IMR-90 (cell line): Measurements from ENCODE around the gene DSC3. TPM values are rescaled to one million over a fixed set of nuclear protein-coding genes. Genes with fewer than 3 reads are reported as not detected.

Source experiments
- ATAC-seq: fragments of 200-7000 bp; cut with Tn5 transposase; 2 replicates; pipeline ENCODE4 v1.9.1; 2020; ENCODE audit warnings: low read depth, mild to moderate bottlenecking, moderate library complexity
- BruUV-seq: library from RNA; stranded (reverse); fragments of 400-500 nt; replicated peaks from 2 replicates; lab custom pipeline; 2021; lab: Mats Ljungman, UMichigan
- CTCF ChIA-PET: fragments of 300-600 bp; formaldehyde crosslinking; extraction: SDS; loops from one replicate; lab custom pipeline; 2021; ENCODE audit warnings: antibody characterized with exemption; lab: Yijun Ruan, JAX
- POLR2A ChIA-PET: fragments of 300-600 bp; sonication (Branson Sonifier 250); formaldehyde crosslinking; loops from one replicate; lab custom pipeline; 2022; ENCODE audit warnings: antibody characterized with exemption; ENCODE audit not compliant: unreplicated experiment; lab: Charles Lee
- DNase-seq: peaks from one replicate; pipeline ENCODE4 v3.0.0; 2013
- H2AFZ ChIP-seq: replicated peaks from 2 replicates; pipeline ENCODE3; 2013; ENCODE audit warnings: low read length, mild to moderate bottlenecking; ENCODE audit not compliant: poor library complexity
- H2AK5ac ChIP-seq: 2 replicates; pipeline ENCODE4 v1.6.1; 2013; ENCODE audit warnings: low read depth, low read length, inconsistent platforms
- H2AK9ac ChIP-seq: replicated peaks from 2 replicates; pipeline ENCODE3; 2013; ENCODE audit warnings: mild to moderate bottlenecking, low read depth, low read length, moderate library complexity; ENCODE audit not compliant: poor library complexity
- H2BK120ac ChIP-seq: 2 replicates; pipeline ENCODE4 v1.6.1; 2013; ENCODE audit warnings: low read depth, low read length, inconsistent platforms
- H2BK15ac ChIP-seq: 3 replicates; pipeline ENCODE4 v1.6.1; 2013; ENCODE audit warnings: low read depth, low read length, inconsistent platforms
- H2BK20ac ChIP-seq: 2 replicates; pipeline ENCODE4 v1.6.1; 2013; ENCODE audit warnings: low read depth, mild to moderate bottlenecking, inconsistent platforms, low read length, moderate library complexity
- H2BK5ac ChIP-seq: 2 replicates; pipeline ENCODE4 v1.6.1; 2013; ENCODE audit warnings: mild to moderate bottlenecking, low read depth, low read length, inconsistent platforms; ENCODE audit not compliant: poor library complexity, severe bottlenecking
- H3K14ac ChIP-seq: replicated peaks from 2 replicates; pipeline ENCODE4 v1.6.1; 2013; ENCODE audit warnings: low read depth, low read length, inconsistent platforms
- H3K18ac ChIP-seq: 2 replicates; pipeline ENCODE4 v1.6.1; 2013; ENCODE audit warnings: low read depth, low read length, control low read depth
- H3K23ac ChIP-seq: 2 replicates; pipeline ENCODE4 v1.6.1; 2013; ENCODE audit warnings: low read depth, low read length, inconsistent platforms
- H3K27ac ChIP-seq: 2 replicates; pipeline ENCODE4 v1.5.1; 2013; ENCODE audit warnings: mild to moderate bottlenecking, control low read depth, low read length; ENCODE audit not compliant: insufficient read depth
- H3K27me3 ChIP-seq: 2 replicates; pipeline ENCODE4 v1.6.1; 2013; ENCODE audit warnings: low read length; ENCODE audit not compliant: control insufficient read depth, insufficient read depth
- H3K36me3 ChIP-seq: 2 replicates; pipeline ENCODE4 v1.6.1; 2013; ENCODE audit warnings: low read length, mixed read lengths; ENCODE audit not compliant: control insufficient read depth, insufficient read depth
- H3K4ac ChIP-seq: 2 replicates; pipeline ENCODE4 v1.6.1; 2013; ENCODE audit warnings: low read depth, low read length, inconsistent platforms
- H3K4me1 ChIP-seq: 2 replicates; pipeline ENCODE4 v1.6.1; 2013; ENCODE audit warnings: low read length, mixed read lengths; ENCODE audit not compliant: control insufficient read depth, insufficient read depth
- H3K4me2 ChIP-seq: 2 replicates; pipeline ENCODE4 v1.6.1; 2013; ENCODE audit warnings: low read depth, mild to moderate bottlenecking, control low read depth, low read length, moderate library complexity
- H3K4me3 ChIP-seq: 2 replicates; pipeline ENCODE4 v1.5.1; 2013; ENCODE audit warnings: low read depth, mild to moderate bottlenecking, control low read depth, low read length, moderate library complexity; ENCODE audit not compliant: insufficient read depth
- H3K56ac ChIP-seq: 2 replicates; pipeline ENCODE4 v1.6.1; 2013; ENCODE audit warnings: low read length, inconsistent platforms; ENCODE audit not compliant: insufficient read depth; ENCODE audit errors: extremely low read depth
- H3K79me1 ChIP-seq, 2 experiments: 2 replicates each; pipeline ENCODE4 v1.6.1; 2013; ENCODE audit warnings: low read length in 2 of 2, inconsistent platforms in 1 of 2, low read depth in 1 of 2
- H3K9ac ChIP-seq: 2 replicates; pipeline ENCODE4 v1.6.1; 2013; ENCODE audit warnings: low read depth, low read length, control low read depth
- H3K9me1 ChIP-seq: 2 replicates; pipeline ENCODE4 v1.6.1; 2013; ENCODE audit warnings: low read length, inconsistent platforms; ENCODE audit not compliant: insufficient read depth
- H3K9me3 ChIP-seq: 2 replicates; pipeline ENCODE4 v1.6.1; 2013; ENCODE audit warnings: low read length; ENCODE audit not compliant: control insufficient read depth, insufficient read depth
- H4K20me1 ChIP-seq: 2 replicates; pipeline ENCODE4 v1.6.1; 2013; ENCODE audit warnings: low read length, inconsistent platforms; ENCODE audit not compliant: insufficient read depth
- H4K5ac ChIP-seq: 2 replicates; pipeline ENCODE4 v1.6.1; 2013; ENCODE audit warnings: mild to moderate bottlenecking, low read depth, low read length, control low read depth
- H4K8ac ChIP-seq, 2 experiments: 2 replicates each; pipeline ENCODE4 v1.6.1; 2013; ENCODE audit warnings: low read depth in 2 of 2, low read length in 2 of 2, control low read depth in 1 of 2, inconsistent platforms in 1 of 2
- H4K91ac ChIP-seq: 2 replicates; pipeline ENCODE4 v1.6.1; 2013; ENCODE audit warnings: low read depth, low read length, inconsistent platforms; ENCODE audit not compliant: insufficient read depth
- MAFK ChIP-seq: IDR thresholded peaks from 2 replicates; pipeline ENCODE4 v1.6.1; 2012; ENCODE audit warnings: low read depth, low read length, improper control_type of control experiment
- NFE2L2 ChIP-seq: fragments of 150-350 bp; IDR thresholded peaks from 2 replicates; pipeline ENCODE4 v1.6.1; 2016; ENCODE audit warnings: low read depth, mild to moderate bottlenecking, low read length
- POLR2A ChIP-seq: IDR thresholded peaks from 2 replicates; pipeline ENCODE4 v1.6.1; 2012; ENCODE audit warnings: mild to moderate bottlenecking, low read depth, low read length
- RAD21 ChIP-seq: IDR thresholded peaks from 2 replicates; pipeline ENCODE4 v1.6.1; 2012; ENCODE audit warnings: low read length, improper control_type of control experiment
- RCOR1 ChIP-seq: IDR thresholded peaks from 2 replicates; pipeline ENCODE4 v1.6.1; 2012; ENCODE audit warnings: mild to moderate bottlenecking, low read length, improper control_type of control experiment; ENCODE audit not compliant: insufficient replicate concordance
- RFX5 ChIP-seq: IDR thresholded peaks from 2 replicates; pipeline ENCODE4 v1.8.0; 2012; ENCODE audit warnings: low read depth, mild to moderate bottlenecking, low read length, moderate library complexity
- WGBS, 2 experiments: methylation state at CpG; one replicate each; pipeline versions ENCODE4 v1.1.5 to v1.1.7; 2013; ENCODE audit warnings: missing lambda C conversion rate in 2 of 2; ENCODE audit not compliant: insufficient read length in 1 of 2; ENCODE audit errors: extremely low coverage in 2 of 2; 5-methylcytosine and 5-hydroxymethylcytosine counted together
- dilution Hi-C: fragments of 300-500 bp; cut with HindIII; formaldehyde crosslinking; loops from one replicate; pipeline ENCODE4 v1.14.3; 2018; ENCODE audit warnings: low sequenced_read_pairs; ENCODE audit not compliant: unreplicated experiment
- in situ Hi-C: fragments of 300-500 bp; cut with MboI; formaldehyde crosslinking; loops from 3 replicates; pipeline ENCODE4 v1.14.3; 2019; ENCODE audit warnings: low sequenced_read_pairs, inconsistent platforms, mixed read lengths
- intact Hi-C: fragments of 100-400 bp; cut with micrococcal nuclease; formaldehyde crosslinking; loops from 2 replicates; pipeline ENCODE4 v1.10.0; 2022
- polyA plus RNA-seq, 3 experiments: library from polyadenylated mRNA; depleted of rRNA; stranded (reverse); fragments of >200 nt; gene quantifications; 2 replicates each; pipeline ENCODE4 v1.2.3, GENCODE V29; 2012; ENCODE audit warnings: low replicate concordance in 1 of 3
- total RNA-seq: library from RNA; depleted of rRNA; stranded (reverse); fragments of >200 nt; gene quantifications from 2 replicates; pipeline ENCODE4 v1.2.3, GENCODE V29; 2012

The DSC3 gene
- total and polyA plus RNA-seq, 2 of the 4 experiments (the other 2 are of a cell fraction) = under 0.01 to 0.09 TPM

DNA sequence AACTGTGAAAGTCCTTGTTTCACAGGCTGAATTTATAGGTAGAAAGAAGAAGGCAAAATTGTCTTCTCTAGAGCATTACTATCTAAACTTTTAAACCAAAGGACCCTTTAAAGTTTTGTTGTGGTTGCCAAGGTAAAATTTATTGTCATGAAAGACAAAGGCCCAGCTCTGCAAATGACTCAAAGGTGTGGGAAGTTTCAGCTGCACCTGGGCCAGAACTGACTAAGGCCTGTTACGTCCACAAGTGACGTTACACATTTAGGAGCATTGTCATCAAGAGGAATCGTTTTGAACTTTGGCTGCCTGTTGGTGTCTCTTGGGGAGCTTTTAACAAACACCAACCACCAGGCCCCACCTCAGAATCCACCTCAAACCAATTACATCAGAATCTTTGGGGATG, 8.1 kb upstream of the DSC3 start:
- Histone ChIP-seq H3K4ac (no peak overlapping the region), H4K20me1 (no peaks in the 10 kb centered on the region), H2AK9ac (no peak overlapping the region), H2BK20ac (no peak overlapping the region), H2AK5ac (no peak overlapping the region), H3K36me3 (no peaks in the 10 kb centered on the region), H2BK120ac (no peak overlapping the region), H3K56ac (no peak overlapping the region), H3K4me1 (no peaks in the 10 kb centered on the region), H3K4me3 (no peak overlapping the region), H3K14ac (no peak overlapping the region), H3K9me3 (no peaks in the 10 kb centered on the region), H4K5ac (no peak overlapping the region), H3K79me1 (no peaks in the 10 kb centered on the region), H2BK15ac (no peak overlapping the region), H3K18ac (no peak overlapping the region), H3K4me2 (no peak overlapping the region), H4K8ac (no peak overlapping the region), H3K9ac (no peak overlapping the region), H2AFZ (no peak overlapping the region), H3K27ac (no peak overlapping the region), H2BK5ac (no peak overlapping the region), H4K91ac (no peak overlapping the region), H3K23ac (no peak overlapping the region), H3K27me3 (no peaks in the 10 kb centered on the region), H3K9me1 (no peaks in the 10 kb centered on the region)
- ATAC-seq (no peak), DNase-seq (no peak)
- ChIA-PET CTCF (no interaction called here), POLR2A (no interaction called here)
- dilution Hi-C loops (no loop called here), intact Hi-C loops (no loop called here), in situ Hi-C loops (no loop called here)
- TF ChIP-seq RAD21 (no peak), POLR2A (no peak), RFX5 (no peak), NFE2L2 (no peak), RCOR1 (no peak), MAFK (no peak)
- WGBS, 2 experiments = no CpG with 5 or more reads among the region's 3 CpGs
- BruUV-seq = no TSS peak
